Cardiac muscle cell (in vitro differentiated cells and primary cell): Measurements from ENCODE around the gene KIAA0753. TPM values are rescaled to one million over a fixed set of nuclear protein-coding genes. Genes with fewer than 3 reads are reported as not detected.

Source experiments
- DNase-seq, 2 donors: peaks; one replicate each; pipeline versions ENCODE4 v3.0.0 to v3.0.0-alpha.2; 2010 to 2017; ENCODE audit warnings: low read depth in 1 of 2, low spot score in 1 of 2
- H3K27ac ChIP-seq: fragments of 200-600 bp; sonication (generic); 2 replicates; pipeline ENCODE4 v1.5.1; 2016
- H3K27me3 ChIP-seq: fragments of 200-600 bp; sonication (generic); 2 replicates; pipeline ENCODE4 v1.6.0; 2016; ENCODE audit warnings: control low read depth
- H3K36me3 ChIP-seq: fragments of 200-600 bp; sonication (generic); 2 replicates; pipeline ENCODE4 v1.5.1; 2016; ENCODE audit warnings: control low read depth
- H3K4me1 ChIP-seq: fragments of 200-600 bp; sonication (generic); 2 replicates; pipeline ENCODE4 v1.8.1; 2017; ENCODE audit warnings: low read depth, mild to moderate bottlenecking, mixed run types
- H3K4me3 ChIP-seq: fragments of 200-600 bp; sonication (generic); 2 replicates; pipeline ENCODE4 v1.5.1; 2016; ENCODE audit warnings: mild to moderate bottlenecking
- H3K9me3 ChIP-seq: fragments of 200-600 bp; sonication (generic); 2 replicates; pipeline ENCODE4 v1.5.1; 2017; ENCODE audit warnings: low read depth, mild to moderate bottlenecking, control low read depth
- polyA plus RNA-seq: library from polyadenylated mRNA; unstranded; fragments of >200 nt; fragmentation: Nextera tagmentation; extraction: Ambion mirVana; gene quantifications from 2 replicates; pipeline ENCODE4 v1.2.1, GENCODE V29; 2016
- total RNA-seq: library from RNA; depleted of rRNA; stranded (reverse); fragments of >200 nt; gene quantifications from 2 replicates; pipeline ENCODE4 v1.2.3, GENCODE V29; 2016
- TF ChIP-seq, protein P1 (sequence below): IDR thresholded peaks from 2 replicates; pipeline ENCODE4 v1.5.1; 2012; ENCODE audit warnings: low read depth, mild to moderate bottlenecking, low read length

The KIAA0753 gene
- total and polyA plus RNA-seq, 2 experiments from 2014 or later, result 9.2 to 13.5 TPM

DNA sequence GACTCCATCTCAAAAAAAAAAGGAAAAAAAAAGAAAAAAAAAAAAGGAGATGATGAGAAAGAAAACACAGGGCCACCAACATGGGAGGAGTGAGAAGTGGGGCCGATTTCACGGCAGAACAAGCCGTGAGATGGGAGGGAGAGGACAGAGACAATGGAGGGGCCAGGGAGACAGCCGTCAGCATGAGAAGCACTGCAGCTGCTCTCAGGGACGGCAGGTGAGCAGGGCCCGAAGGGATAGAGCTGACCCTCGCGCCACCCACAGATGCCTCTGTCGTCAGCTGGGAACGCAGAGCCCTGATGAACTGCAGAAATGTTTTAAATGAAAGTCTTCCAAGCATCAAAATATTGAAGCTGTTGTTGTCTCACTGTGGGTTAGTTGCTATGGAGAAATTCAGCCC is 104.5 kb downstream of the KIAA0753 start:
- no peak for DNase-seq
- no peaks in the 10 kb centered on the region for H3K9me3 ChIP-seq
- no peak overlapping the region for H3K27ac ChIP-seq
- H3K4me1 ChIP-seq, result no peaks in the 10 kb centered on the region
- H3K27me3 ChIP-seq, result no peaks in the 10 kb centered on the region
- TF ChIP-seq, protein P1, sequence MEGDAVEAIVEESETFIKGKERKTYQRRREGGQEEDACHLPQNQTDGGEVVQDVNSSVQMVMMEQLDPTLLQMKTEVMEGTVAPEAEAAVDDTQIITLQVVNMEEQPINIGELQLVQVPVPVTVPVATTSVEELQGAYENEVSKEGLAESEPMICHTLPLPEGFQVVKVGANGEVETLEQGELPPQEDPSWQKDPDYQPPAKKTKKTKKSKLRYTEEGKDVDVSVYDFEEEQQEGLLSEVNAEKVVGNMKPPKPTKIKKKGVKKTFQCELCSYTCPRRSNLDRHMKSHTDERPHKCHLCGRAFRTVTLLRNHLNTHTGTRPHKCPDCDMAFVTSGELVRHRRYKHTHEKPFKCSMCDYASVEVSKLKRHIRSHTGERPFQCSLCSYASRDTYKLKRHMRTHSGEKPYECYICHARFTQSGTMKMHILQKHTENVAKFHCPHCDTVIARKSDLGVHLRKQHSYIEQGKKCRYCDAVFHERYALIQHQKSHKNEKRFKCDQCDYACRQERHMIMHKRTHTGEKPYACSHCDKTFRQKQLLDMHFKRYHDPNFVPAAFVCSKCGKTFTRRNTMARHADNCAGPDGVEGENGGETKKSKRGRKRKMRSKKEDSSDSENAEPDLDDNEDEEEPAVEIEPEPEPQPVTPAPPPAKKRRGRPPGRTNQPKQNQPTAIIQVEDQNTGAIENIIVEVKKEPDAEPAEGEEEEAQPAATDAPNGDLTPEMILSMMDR, result no peak
- H3K4me3 ChIP-seq, result no peak overlapping the region
- H3K36me3 ChIP-seq, result no peaks in the 10 kb centered on the region

- Histone ChIP-seq H3K9me3 (no peaks in the 10 kb centered on the region), H3K4me1 (no peaks in the 10 kb centered on the region), H3K27me3 (no peaks in the 10 kb centered on the region), H3K36me3 (no peaks in the 10 kb centered on the region), H3K4me3 (no peak overlapping the region), H3K27ac (no peak overlapping the region)
- DNase-seq, result no peak
- TF ChIP-seq, protein P1, result no peak
These were observed 105.5 kb downstream of the KIAA0753 start for GRCh38 chr17:6534846-6535514.

DNA sequence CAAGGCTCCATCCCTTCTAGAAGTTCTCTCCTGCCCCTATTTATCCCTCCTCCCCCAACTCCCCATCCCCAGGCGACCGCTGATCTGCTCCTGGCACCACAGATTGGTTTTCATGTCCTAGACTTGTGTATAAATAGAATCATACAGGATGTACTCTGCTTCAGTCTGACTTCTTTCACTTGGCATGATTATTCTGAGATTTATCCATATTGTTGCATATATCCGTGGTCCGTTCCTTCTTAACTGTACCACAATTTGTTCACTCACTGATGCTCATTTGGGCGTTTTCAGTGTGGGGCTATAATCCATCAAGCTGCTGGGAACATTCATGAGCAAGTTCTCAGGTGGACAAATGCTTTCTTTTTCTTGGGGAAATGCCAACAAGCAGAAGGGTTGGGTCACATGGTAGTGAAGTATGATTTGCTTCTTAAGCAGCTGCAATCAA is 108.0 kb downstream of the KIAA0753 start:
- Histone ChIP-seq H3K4me1 (no peaks in the 10 kb centered on the region), H3K36me3 (no peaks in the 10 kb centered on the region), H3K27ac (no peak overlapping the region), H3K4me3 (no peak overlapping the region), H3K9me3 (no peaks in the 10 kb centered on the region), H3K27me3 (no peaks in the 10 kb centered on the region)
- TF ChIP-seq, protein P1, result no peak
- DNase-seq, result no peak

DNA sequence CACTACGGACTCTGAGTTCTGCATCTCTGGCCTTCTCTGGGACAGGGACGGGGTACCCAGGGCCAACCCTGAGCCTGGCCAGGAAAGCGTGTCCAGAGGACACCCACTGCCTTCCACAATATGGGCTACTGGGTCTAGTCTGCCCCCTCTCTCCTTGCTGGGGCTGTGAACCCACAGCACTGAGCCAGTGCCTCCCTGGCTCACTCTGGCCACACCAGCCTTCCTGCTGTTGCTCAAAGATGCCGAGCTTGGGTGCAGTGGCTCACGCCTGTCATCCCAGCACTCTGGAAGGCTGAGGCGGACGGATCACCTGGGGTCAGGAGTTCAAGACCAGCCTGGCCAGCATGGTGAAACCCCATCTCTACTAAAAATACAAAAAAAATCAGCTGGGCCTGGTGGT is 108.9 kb downstream of the KIAA0753 start:
- no peak overlapping the region for H3K4me3 ChIP-seq
- no peaks in the 10 kb centered on the region for H3K36me3 ChIP-seq
- no peaks in the 10 kb centered on the region for H3K4me1 ChIP-seq
- no peak overlapping the region for H3K27ac ChIP-seq
- no peak for DNase-seq
- TF ChIP-seq, protein P1, result no peak
- H3K27me3 ChIP-seq, result no peaks in the 10 kb centered on the region
- no peaks in the 10 kb centered on the region for H3K9me3 ChIP-seq

- DNase-seq, result no peak
- Histone ChIP-seq H3K4me1 (no peaks in the 10 kb centered on the region), H3K4me3 (no peak overlapping the region), H3K9me3 (no peaks in the 10 kb centered on the region), H3K27ac (no peak overlapping the region), H3K36me3 (no peaks in the 10 kb centered on the region), H3K27me3 (no peaks in the 10 kb centered on the region)
- TF ChIP-seq, protein P1, result no peak
These were observed 110.1 kb downstream of the KIAA0753 start for GRCh38 chr17:6530324-6530920.
